ENCODE data around the gene COL5A1.
"Not testable (repeated sequence)": the region's sequence is repeated elsewhere in the genome, so short reads cannot be mapped to it uniquely, and the experiment has no call there.

Gene COL5A1

DNA sequence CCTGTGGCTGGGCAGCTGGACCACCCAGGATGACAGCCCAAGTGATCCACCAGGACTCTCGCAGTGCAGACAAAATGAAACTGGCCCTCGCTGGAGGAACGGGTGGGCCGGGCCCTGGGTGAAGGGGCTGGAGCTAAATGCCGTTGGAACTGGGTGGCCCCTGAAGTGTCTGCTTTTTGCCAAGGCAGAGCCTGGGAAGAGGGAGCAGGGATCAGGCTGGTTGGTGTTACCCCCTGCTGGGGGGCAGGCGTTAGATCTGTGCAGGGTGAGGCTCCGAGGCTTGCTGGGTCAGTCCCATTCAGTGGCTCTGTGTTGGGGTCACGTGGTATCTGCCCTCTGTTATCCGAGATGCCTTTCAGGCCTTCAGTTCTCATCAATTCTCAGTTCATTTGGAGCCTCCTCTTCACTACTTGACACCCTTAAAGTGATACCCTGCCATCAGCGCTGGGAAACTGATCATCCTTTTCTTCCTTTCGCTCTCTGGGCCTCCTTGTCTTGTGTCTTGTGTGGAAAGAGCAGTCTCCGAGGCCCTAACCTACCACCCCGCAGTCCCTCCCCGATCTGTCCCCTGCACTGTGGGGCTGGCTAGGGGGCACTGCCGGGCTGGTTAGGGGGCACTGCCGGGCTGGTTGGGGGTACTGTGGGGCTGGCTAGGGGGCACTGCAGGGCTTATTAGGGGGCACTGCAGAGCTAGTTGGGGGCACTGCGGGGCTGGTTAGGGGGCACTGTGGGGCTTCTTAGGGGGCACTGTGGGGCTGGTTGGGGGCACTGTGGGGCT, 37.3 kb downstream of the COL5A1 start:
- no peak for DNase-seq (ENCODE audit: low read depth)

DNA sequence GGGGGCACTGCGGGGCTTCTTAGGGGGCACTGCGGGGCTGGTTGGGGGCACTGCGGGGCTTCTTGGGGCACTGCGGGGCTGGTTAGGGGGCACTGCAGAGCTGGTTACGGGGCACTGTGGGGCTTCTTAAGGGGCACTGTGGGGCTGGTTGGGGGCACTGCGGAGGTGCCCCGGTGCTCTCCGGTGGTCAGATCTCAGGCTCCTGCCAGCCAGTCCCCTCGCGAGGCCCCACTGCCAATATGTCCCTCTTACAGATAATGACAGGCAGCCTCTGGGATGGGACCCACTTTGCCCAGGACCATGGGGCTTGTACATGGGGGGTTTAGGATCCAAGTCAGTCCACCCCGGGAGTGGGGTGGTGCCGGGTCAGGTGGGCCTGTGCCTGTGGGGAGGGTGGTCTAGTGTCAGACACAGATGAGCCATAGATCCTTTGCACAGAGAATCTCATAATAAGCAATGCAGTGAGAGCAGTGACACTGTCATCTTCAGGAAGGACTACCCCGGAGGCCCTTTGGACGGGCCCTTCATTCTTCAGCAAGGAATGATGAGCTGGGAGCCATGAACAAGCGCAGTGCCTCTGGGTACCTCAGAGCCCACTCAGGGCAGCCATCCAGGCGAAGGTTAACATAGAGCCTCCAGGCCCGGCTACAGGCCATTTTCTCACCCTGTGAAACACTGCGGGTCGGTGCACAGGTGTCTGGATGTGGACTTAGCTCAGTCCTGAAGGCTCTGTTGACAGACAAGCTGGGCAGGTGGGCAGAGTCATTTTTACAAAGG, 38.2 kb downstream of the COL5A1 start:
- no peak for DNase-seq (ENCODE audit: low read depth)

GRCh38 chr9:134680393-134681060, 38.9 kb downstream of the COL5A1 start:
- no peak for DNase-seq (ENCODE audit: low read depth)

DNA sequence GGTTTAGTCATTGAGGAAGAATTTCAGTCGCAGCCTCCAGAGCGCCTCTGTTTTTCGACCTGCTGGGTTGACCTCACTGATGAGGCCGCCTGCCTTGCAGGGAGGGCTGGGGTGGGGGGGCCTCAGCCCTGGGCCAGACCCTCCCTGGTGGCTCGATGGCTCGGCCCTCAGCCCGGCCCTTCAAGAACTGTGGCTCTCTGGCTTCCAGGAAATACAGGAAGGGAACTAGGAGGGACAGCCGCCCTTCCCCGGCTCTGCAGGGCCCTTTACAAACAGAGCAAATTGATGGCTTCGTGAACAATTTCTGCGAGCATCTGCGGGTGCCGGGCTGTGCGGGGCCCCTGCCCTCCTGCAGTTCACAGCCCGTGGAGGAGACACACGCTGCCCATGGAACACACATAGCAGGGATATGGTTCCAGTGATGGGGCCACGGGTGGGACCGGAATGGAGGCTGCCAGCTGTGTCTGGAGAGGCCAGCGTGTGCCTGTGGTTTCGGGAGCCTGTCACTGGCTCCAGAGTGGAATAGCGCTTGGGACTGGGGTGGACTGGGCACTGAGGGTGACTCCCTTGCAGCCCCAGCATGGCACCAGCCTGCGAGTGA, 39.6 kb downstream of the COL5A1 start:
- no peak for DNase-seq (ENCODE audit: low read depth)

GRCh38 chr9:134682026-134682425, 40.4 kb downstream of the COL5A1 start:
- DNase-seq (ENCODE audit: low read depth): no peak

GRCh38 chr9:134682651-134683364, 41.2 kb downstream of the COL5A1 start:
- no peak for DNase-seq (ENCODE audit: low read depth)

- no peak for DNase-seq (ENCODE audit: low read depth)
Measured at GRCh38 chr9:134683714-134684374, 42.2 kb downstream of the COL5A1 start.

DNA sequence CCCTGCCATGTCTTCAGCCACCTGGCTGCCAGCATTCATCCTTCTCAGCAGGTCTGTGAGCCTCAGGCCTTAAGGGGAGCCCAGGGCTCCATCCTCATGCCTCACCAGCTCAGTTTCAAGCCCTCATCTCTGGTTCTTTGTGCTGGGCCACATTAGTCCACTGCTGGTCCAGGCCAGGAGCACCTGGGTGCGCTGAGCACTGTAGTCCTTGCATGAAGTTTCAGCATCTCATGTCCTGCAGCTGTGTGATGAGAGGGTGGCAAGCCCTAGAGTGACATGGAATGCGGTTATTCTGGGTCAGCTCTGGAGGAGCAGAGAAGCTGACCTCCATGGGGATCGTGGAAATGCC, 42.7 kb downstream of the COL5A1 start:
- DNase-seq (ENCODE audit: low read depth): no peak

GRCh38 chr9:134684941-134685340, 43.3 kb downstream of the COL5A1 start:
- not testable (repeated sequence) for DNase-seq (ENCODE audit: low read depth)

DNA sequence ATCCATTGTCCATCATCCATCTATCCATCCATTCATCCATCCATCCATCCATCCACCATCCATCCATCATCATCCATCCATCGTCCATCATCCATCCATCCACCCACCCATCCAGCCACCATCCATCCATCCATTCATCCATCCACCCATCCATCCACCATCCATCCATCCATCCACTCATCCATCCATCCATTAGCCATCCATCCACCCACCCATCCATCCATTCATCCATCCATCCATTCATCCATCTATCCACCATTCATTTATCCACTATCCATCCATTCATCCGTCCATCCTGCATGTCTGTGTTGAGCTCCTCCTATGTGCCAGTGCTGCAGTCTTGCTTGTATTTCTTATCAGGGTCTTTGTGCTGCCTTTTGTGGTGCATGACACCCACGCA, 44.2 kb downstream of the COL5A1 start:
- DNase-seq (ENCODE audit: low read depth): no peak

GRCh38 chr9:134686896-134687295, 45.3 kb downstream of the COL5A1 start:
- DNase-seq (ENCODE audit: low read depth): no peak

DNA sequence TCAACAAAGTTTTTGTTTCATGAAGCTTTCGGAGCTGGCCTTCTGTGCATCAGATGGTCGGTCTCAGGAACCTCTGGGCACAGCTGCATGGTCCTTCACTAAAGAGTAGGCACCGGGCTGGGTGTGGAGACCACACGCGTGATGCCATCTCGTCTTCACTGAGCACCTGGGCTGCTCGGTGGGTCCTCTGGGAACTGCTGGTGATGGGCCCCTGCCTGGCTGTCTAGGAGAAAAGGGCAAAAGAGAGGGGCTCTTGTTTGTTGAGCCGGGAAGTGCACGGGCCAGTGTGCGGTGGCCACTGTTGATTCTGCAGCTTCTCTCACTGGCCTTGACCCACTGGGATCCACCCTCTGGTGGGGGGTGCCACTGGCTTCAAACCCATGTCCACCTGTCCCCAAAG, 46.0 kb downstream of the COL5A1 start:
- DNase-seq (ENCODE audit: low read depth): no peak

GRCh38 chr9:134688231-134688630, 46.6 kb downstream of the COL5A1 start:
- DNase-seq (ENCODE audit: low read depth): no peak

- DNase-seq (ENCODE audit: low read depth): no peak
Measured at GRCh38 chr9:134688661-134689320, 47.2 kb downstream of the COL5A1 start.

GRCh38 chr9:134689321-134690181, 47.9 kb downstream of the COL5A1 start:
- DNase-seq (ENCODE audit: low read depth): no peak

DNA sequence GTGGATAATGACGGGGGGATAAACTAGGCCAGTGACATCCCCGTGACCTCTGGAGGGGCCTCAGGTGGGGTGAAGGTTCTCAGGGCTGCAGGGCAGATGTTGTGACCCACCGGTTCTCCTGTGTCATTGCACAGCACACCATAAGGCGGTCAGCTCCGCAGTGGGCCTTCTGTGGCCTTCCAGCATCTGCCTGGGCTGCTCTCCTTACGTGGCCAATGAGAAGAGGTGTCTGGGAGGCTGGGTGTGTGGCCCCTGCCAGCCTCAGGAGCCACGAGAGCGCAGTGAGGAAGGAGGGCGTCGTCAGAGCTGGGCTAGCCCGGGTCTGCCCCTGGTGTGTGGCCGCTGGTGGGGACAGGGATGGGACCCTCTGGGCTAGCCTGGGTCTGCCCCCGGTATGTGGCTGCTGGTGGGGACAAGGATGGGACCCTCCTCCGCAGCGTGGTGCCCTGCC, 48.7 kb downstream of the COL5A1 start:
- no peak for DNase-seq (ENCODE audit: low read depth)

DNA sequence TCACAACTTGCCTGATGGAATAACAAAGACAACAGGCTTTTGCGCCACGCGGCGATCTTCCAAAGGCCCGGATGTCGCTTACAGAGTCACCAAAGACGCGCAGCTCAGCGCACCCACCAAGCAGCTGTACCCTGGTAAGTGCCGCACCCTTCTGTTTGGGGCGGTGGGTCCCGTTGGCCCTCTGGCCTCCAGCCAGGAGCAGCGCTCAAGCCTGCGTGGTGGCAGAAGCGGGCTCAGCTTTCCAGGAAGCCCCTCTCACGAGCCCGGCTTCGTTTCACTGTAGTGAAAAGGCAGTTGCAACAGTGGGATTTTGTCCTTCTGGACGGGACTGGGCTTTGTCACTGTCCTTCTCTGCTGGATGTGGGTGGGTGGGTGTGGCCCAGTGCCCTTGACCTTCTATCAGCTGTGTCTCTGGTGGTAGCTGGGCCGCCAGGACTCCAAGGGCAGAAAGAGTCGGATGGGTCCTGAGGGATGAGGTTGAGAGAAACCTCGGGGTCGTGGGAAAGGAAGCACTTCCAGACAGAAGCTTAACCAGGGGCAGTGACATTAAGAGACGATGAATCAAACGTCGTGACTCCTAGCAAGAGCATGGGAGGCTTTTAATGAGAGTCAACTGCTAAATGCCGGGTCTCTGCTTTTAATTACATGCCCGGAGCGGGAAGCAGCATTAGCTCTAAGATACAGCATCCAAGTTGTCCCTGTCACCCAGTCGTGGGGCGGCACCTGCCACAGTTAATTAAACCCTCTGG, 49.5 kb downstream of the COL5A1 start:
- no peak for DNase-seq (ENCODE audit: low read depth)

DNA sequence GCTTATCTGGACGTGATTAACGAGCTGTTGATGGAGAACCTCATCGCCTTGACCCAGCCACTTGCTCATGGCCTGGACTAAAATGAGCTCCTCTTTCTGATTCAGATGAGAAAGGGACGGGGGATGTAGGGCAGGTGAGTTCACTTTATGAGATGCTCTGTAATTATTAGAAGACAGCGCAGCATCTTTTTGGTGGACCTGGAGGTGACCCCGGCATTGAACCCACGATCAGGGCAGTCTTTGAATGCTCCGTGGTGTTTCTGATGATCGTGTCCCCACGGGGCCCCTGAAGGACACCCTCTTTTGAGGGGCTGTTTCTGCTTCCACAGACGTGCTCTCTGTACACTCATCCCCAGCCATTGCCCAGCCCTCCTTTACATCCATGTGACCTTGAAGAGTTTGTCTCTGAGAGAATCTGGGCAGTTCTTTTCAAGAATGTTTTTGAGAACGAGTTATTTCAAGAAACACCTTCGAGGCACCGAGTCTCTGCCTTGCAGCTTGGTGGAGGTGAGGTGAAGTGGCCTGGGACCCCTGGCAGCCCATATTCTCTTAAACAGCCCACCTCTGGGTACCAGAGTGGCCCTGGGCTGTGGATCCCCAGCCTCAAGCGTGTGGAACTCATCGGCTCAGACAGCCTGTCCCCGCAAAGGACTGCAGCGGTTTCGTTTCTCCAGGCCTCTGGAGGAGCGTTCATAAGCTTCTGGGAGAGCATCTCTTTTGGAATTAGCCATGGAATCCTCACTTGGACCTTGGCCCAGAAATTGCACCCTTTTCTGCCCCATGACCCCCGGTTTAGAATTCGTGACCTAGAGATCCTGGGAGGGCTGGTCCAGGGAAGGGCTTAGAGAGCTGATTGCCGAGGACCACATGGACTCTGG, 50.3 kb downstream of the COL5A1 start:
- DNase-seq (ENCODE audit: low read depth): no peak

Data from stimulated activated CD8-positive, alpha-beta memory T cell treated with anti-CD3 and anti-CD28 coated beads, Interleukin-15, amount 100 ng/mL, for 1 hour (primary cell).